GM18858 (cell line): ENCODE results near the gene NLRX1.
"Not testable (repeated sequence)": the region's sequence is repeated elsewhere in the genome, so short reads cannot be mapped to it uniquely, and the experiment has no call there.

ENCODE experiments used
- ATAC-seq: cut with Tn5 transposase; IDR thresholded peaks from one replicate; pipeline ENCODE4 v1.9.1; 2021; ENCODE audit not compliant: unreplicated experiment

NLRX1 gene

DNA sequence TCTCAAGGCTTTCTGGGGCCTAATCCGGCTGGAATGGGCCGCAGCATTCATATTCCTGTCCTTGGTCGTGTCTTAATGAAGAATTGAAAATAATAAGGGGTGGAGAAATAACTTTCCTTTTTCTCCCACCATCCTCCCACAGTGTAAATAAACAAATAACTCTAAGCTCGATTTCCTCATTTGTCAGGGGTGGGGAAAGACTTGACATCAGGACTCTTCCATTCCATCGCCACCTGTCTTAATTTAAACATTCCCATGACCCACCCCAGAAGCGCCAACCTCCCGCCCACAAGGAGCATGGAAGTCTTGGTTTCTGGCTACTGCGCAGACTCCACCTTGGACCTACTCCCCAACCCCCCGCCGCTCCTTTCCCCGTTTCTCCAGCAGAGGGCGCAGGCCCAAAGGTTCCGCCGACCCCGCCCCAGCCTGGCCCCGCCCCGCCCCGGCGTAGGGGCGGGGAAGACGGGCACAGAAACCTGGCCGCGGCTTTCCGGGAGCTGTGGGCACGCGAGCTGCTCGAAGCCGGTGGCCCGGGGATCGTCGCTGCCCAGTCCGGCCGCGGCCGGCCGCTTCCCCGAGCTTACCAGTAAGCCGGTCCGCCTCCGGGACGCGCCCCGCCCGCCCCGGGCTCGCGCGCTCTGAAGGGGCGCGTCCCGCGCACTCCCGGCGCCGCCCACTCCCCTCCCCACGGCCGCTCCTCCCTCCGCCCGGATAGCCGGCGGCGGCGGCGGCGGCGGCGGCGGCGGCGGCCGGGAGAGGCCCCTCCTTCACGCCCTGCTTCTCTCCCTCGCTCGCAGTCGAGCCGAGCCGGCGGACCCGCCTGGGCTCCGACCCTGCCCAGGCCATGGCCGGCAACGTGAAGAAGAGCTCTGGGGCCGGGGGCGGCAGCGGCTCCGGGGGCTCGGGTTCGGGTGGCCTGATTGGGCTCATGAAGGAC, 37.3 kb downstream of the NLRX1 start, which contains the start of gene CBL:
CBL (plus strand) TSS at position 766 of the 937 bp plus-strand sequence; CDS start at position 845, 79 bp downstream.
- ATAC-seq, result peak; percentile 62

- ATAC-seq, result no peak
Observed at GRCh38 chr11:119206511-119207414, 38.2 kb downstream of the NLRX1 start.

DNA sequence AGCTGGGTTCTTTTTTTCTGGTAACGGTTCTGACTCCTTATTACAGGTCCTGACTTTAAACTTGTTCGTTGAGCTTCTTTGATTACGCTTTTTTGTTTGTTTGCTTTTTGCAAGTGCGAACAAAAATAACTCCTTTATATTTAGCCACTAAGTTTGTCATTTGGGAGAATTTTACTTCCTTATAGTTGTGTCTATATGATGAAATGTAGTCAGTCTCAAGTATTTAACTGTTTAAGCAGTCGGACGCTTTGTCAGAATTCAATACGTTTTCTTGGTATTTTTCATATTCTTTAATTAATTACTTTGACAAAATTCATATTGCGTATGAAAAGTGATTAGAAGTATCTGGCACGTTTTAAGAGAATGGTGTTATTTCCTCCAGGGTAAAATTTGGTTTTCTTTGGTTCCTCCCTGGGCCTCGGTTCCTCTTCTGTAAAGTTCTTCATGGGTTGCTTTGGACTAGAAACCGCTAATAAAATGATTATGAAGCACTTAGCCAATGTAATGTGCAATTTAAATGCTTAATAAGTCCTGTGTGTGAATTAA, 39.0 kb downstream of the NLRX1 start:
- ATAC-seq, result no peak

DNA sequence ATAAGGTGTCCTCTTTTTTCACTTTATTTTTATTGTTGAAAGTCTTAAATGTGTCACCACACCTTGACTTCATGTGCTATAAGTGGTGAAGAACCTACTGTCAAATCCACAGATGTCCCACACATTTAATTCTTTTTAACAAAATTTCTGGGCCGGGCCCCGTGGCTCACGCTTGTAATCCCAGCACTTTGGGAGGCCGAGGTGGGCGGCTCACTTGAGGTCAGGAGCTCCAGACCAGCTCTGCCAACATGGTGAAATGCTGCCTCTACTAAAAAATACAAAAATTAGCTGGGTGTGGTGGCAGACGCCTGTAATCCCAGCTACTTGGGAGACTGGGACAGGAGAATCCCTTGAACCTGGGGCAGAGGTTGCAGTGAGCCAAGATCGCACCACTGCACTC, 40.7 kb downstream of the NLRX1 start:
- no peak for ATAC-seq

DNA sequence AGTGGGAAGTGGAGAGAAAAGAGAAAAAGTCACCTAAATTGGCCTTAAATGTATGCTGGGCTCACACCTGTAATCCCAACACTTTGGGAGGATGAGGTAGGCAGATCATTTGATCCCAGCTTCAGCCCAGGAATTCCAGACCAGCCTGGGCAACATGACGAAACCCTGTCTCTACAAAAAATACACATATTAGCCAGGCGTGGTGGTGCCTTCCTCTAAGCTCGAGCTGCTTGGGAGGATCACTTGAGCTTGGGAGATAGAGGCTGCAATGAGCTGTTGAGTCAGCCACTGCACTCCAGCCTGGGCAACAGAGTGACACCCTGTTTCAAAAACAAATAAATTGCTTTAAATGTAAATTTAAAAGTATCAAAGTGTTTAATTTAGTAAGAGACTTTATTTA, 41.5 kb downstream of the NLRX1 start:
- ATAC-seq, result no peak

DNA sequence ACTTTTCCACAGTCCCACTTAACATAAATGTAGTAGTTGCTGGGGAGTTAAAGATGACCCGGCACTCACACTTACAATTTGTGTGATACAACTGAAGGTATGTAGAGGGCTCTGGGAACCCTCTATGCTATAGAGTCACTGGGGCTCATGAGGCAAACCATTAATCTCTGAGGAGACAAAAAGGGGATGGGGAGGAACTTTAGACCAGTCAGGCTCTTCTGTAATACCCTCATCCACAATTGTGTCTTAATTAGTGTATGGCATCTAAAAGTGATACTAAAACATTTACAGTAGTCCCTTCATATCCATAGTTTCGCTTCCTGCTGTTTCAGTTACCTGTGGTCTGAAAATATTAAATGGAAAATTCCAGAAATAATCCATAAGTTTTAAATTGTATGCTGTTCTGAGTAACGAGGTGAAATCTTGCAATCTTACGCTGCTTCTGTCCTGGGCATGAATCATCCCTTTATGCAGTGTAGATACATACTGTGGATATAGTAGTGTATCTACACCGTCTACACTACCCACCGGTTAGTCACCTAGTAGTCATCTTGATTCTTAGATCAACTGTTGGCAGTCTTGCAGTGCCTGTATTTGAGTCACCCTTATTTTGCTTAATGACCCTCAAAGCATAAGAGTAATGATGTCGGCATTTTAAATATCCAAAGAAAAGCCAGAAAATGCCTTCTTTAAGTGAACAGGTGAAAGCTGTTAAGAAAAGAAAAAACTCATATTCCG, 49.8 kb downstream of the NLRX1 start:
- no peak for ATAC-seq

GRCh38 chr11:119222308-119222707, 53.8 kb downstream of the NLRX1 start:
- ATAC-seq, result no peak

- no peak for ATAC-seq
Observed at GRCh38 chr11:119222891-119223290, 54.4 kb downstream of the NLRX1 start.

- ATAC-seq, result no peak
Observed at GRCh38 chr11:119223856-119224255, 55.3 kb downstream of the NLRX1 start.

GRCh38 chr11:119228535-119229287, 60.2 kb downstream of the NLRX1 start:
- not testable (repeated sequence) for ATAC-seq

- no peak for ATAC-seq
Observed at GRCh38 chr11:119229288-119229672, 60.8 kb downstream of the NLRX1 start.

DNA sequence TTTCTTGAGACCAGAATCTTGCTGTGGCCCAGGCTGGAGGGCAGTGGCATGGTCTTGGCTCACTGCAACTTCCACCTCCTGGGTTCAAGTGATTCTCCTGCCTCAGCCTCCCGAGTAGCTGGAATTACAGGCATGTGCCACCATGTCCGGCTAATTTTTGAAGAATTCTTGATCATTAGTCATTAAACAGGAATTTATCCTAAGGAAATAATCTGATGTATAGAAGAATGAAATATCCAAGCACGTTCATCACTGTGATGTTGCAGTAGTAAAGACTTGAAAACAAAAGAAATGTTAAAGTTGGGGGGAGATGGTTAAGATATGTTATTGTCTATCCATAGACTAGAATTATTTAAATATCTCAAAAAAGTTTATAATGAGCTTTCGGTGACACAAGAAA, 61.2 kb downstream of the NLRX1 start:
- ATAC-seq, result no peak
